Measurements from ENCODE around the gene HNRNPF. TPM values are rescaled to one million over a fixed set of nuclear protein-coding genes. Genes with fewer than 3 reads are reported as not detected.
A peak's percentile ranks its signal among the peaks of the same experiment; 100 is the strongest.

HNRNPF gene
- total RNA-seq, 1 donor from 2014 or later: 351 TPM

GRCh38 chr10:43421519-43421918 lies 12.5 kb upstream of the HNRNPF start:
- no peak for TF ChIP-seq CTCF (IDR thresholded peaks at IDR 0.05; ENCODE audit: insufficient read depth, low read length, severe bottlenecking)
- Histone ChIP-seq H3K4me3 (ENCODE audit: low read depth, low read length) (no peak overlapping the region), H3K36me3 (ENCODE audit: control insufficient read depth, insufficient read depth, low read length) (no peaks in the 10 kb centered on the region), H3K27me3 (ENCODE audit: control insufficient read depth, insufficient read depth, low read length) (no peaks in the 10 kb centered on the region)
- DNase-seq (ENCODE audit: low read depth) (peak; percentile 54), FAIRE-seq (no peak)

- no peaks in the 10 kb centered on the region for H3K27me3 ChIP-seq (ENCODE audit: control insufficient read depth, insufficient read depth, low read length)
- DNase-seq (ENCODE audit: low read depth): no peak
- H3K4me3 ChIP-seq (ENCODE audit: low read depth, low read length): peak overlapping the region; percentile 44
- H3K36me3 ChIP-seq (ENCODE audit: control insufficient read depth, insufficient read depth, low read length): no peaks in the 10 kb centered on the region
- no peak for TF ChIP-seq CTCF (IDR thresholded peaks at IDR 0.05; ENCODE audit: insufficient read depth, low read length, severe bottlenecking)
- no peak for FAIRE-seq
Measured at GRCh38 chr10:43421201-43421507, 12.2 kb upstream of the HNRNPF start.

GRCh38 chr10:43420369-43421200 lies 11.6 kb upstream of the HNRNPF start:
- Histone ChIP-seq H3K36me3 (ENCODE audit: control insufficient read depth, insufficient read depth, low read length) (no peaks in the 10 kb centered on the region), H3K27me3 (ENCODE audit: control insufficient read depth, insufficient read depth, low read length) (no peaks in the 10 kb centered on the region), H3K4me3 (ENCODE audit: low read depth, low read length) (peak overlapping the region; percentile 44)
- FAIRE-seq: no peak
- DNase-seq (ENCODE audit: low read depth): peak; percentile 64
- TF ChIP-seq CTCF (IDR thresholded peaks at IDR 0.05; ENCODE audit: insufficient read depth, low read length, severe bottlenecking): no peak

- DNase-seq (ENCODE audit: low read depth) (no peak), FAIRE-seq (no peak)
- Histone ChIP-seq H3K27me3 (ENCODE audit: control insufficient read depth, insufficient read depth, low read length) (no peaks in the 10 kb centered on the region), H3K36me3 (ENCODE audit: control insufficient read depth, insufficient read depth, low read length) (no peaks in the 10 kb centered on the region), H3K4me3 (ENCODE audit: low read depth, low read length) (peak overlapping the region; percentile 44)
- TF ChIP-seq CTCF (IDR thresholded peaks at IDR 0.05; ENCODE audit: insufficient read depth, low read length, severe bottlenecking): no peak
Measured at GRCh38 chr10:43419997-43420368, 11.0 kb upstream of the HNRNPF start.

GRCh38 chr10:43417950-43418768 lies 9.2 kb upstream of the HNRNPF start:
- Histone ChIP-seq H3K36me3 (ENCODE audit: control insufficient read depth, insufficient read depth, low read length) (no peaks in the 10 kb centered on the region), H3K27me3 (ENCODE audit: control insufficient read depth, insufficient read depth, low read length) (no peaks in the 10 kb centered on the region), H3K4me3 (ENCODE audit: low read depth, low read length) (no peak overlapping the region)
- no peak for DNase-seq (ENCODE audit: low read depth)
- TF ChIP-seq CTCF (IDR thresholded peaks at IDR 0.05; ENCODE audit: insufficient read depth, low read length, severe bottlenecking): no peak
- FAIRE-seq: no peak

All from bronchial epithelial cell (primary cell).